GM23248 (cell line): ENCODE measurements around the gene RCC2. TPM values are rescaled to one million over a fixed set of nuclear protein-coding genes. Genes with fewer than 3 reads are reported as not detected.
"Not testable (repeated sequence)": the region's sequence is repeated elsewhere in the genome, so short reads cannot be mapped to it uniquely, and the experiment has no call there.

Experiments used
- DNase-seq: peaks from one replicate; pipeline ENCODE4 v3.0.0-alpha.2; 2015
- H2AFZ ChIP-seq: fragments of 200-600 bp; sonication (generic); 2 replicates; pipeline ENCODE4 v1.6.1; 2016; ENCODE audit warnings: antibody characterized with exemption
- H3F3A ChIP-seq: fragments of 200-600 bp; sonication (generic); 2 replicates; pipeline ENCODE4 v1.6.1; 2016; ENCODE audit warnings: mild to moderate bottlenecking, antibody characterized with exemption, mixed run types; ENCODE audit not compliant: insufficient read depth
- H3K27ac ChIP-seq: fragments of 200-600 bp; sonication (generic); 2 replicates; pipeline ENCODE4 v1.5.1; 2016; ENCODE audit warnings: mild to moderate bottlenecking
- H3K27me3 ChIP-seq: fragments of 200-600 bp; sonication (generic); replicated peaks from 2 replicates; pipeline ENCODE4 v1.6.1; 2016; ENCODE audit warnings: mild to moderate bottlenecking; ENCODE audit not compliant: insufficient read depth
- H3K36me3 ChIP-seq: fragments of 200-600 bp; sonication (generic); 2 replicates; pipeline ENCODE4 v1.6.1; 2016; ENCODE audit warnings: low read depth, mild to moderate bottlenecking
- H3K4me1 ChIP-seq: fragments of 200-600 bp; sonication (generic); 2 replicates; pipeline ENCODE4 v1.6.1; 2016; ENCODE audit warnings: mild to moderate bottlenecking; ENCODE audit not compliant: insufficient read depth
- H3K4me2 ChIP-seq: fragments of 200-600 bp; sonication (generic); one replicate; pipeline ENCODE4 v1.6.1; 2016; ENCODE audit warnings: mild to moderate bottlenecking; ENCODE audit not compliant: unreplicated experiment
- H3K4me3 ChIP-seq: fragments of 200-600 bp; sonication (generic); 2 replicates; pipeline ENCODE4 v1.5.1; 2016; ENCODE audit warnings: mild to moderate bottlenecking
- H3K79me2 ChIP-seq: fragments of 200-600 bp; sonication (generic); 2 replicates; pipeline ENCODE4 v1.6.1; 2016; ENCODE audit warnings: mild to moderate bottlenecking; ENCODE audit not compliant: insufficient read depth
- H3K9ac ChIP-seq: fragments of 200-600 bp; sonication (generic); 2 replicates; pipeline ENCODE4 v1.6.1; 2016; ENCODE audit warnings: mild to moderate bottlenecking
- H3K9me2 ChIP-seq: fragments of 200-600 bp; sonication (generic); 2 replicates; pipeline ENCODE4 v1.6.1; 2016; ENCODE audit warnings: mixed run types, mild to moderate bottlenecking, moderate library complexity; ENCODE audit not compliant: insufficient read depth
- H3K9me3 ChIP-seq: fragments of 200-600 bp; sonication (generic); one replicate; pipeline ENCODE4 v1.6.1; 2017; ENCODE audit warnings: low read depth
- H4K20me1 ChIP-seq: fragments of 200-600 bp; sonication (generic); 2 replicates; pipeline ENCODE4 v1.6.0; 2016; ENCODE audit not compliant: insufficient read depth
- EZH2 ChIP-seq: fragments of 200-600 bp; sonication (generic); IDR thresholded peaks from 2 replicates; pipeline ENCODE4 v1.6.1; 2018; ENCODE audit warnings: antibody characterized with exemption, mild to moderate bottlenecking; ENCODE audit not compliant: insufficient read depth, poor library complexity, severe bottlenecking
- EZH2phosphoT487 ChIP-seq: fragments of 200-600 bp; sonication (generic); IDR thresholded peaks from 2 replicates; pipeline ENCODE4 v1.6.1; 2018; ENCODE audit warnings: antibody characterized with exemption, moderate library complexity, mild to moderate bottlenecking, low read depth; ENCODE audit not compliant: insufficient read depth
- WGBS, 2 experiments: methylation state at CpG; one replicate each; pipeline ENCODE4 v1.1.6; 2015 to 2017; ENCODE audit warnings: low lambda C conversion rate in 2 of 2, low coverage in 1 of 2; ENCODE audit errors: missing lambda C conversion rate in 2 of 2; 5-methylcytosine and 5-hydroxymethylcytosine counted together
- in situ Hi-C: fragments of 300-500 bp; cut with MboI; formaldehyde crosslinking; loops from 2 replicates; pipeline ENCODE4 v1.15.0; 2020
- polyA plus RNA-seq: library from polyadenylated mRNA; unstranded; fragments of >200 nt; fragmentation: Nextera tagmentation; extraction: Ambion mirVana; gene quantifications from 2 replicates; pipeline ENCODE4 v1.2.1, GENCODE V29; 2016
- total RNA-seq: library from RNA; depleted of rRNA; stranded (reverse); fragments of >200 nt; shearing (Covaris generic); gene quantifications from 2 replicates; pipeline ENCODE4 v1.2.3, GENCODE V29; 2014

RCC2 gene
- total and polyA plus RNA-seq, 2 experiments from 2014 or later: 10.9 to 38.3 TPM

DNA sequence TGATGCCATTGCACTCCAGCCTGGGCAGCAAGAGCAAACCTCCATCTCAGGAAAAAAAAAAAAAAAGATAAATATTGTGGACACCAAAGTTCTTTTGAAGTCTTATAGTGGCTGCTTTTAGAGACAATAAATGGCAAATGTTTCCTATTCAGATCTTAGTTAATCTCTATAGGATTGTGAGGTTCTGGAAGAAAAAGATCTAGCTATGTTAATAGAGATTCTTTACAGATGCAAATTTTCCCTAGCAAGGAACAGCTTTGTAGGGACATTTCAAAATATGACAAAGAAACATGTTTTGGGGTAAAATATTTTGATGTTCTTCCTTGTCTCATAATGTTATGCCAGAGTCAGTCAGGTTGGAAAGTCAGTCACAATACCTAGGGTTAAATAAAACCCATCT is 24.5 kb upstream of the RCC2 start:
- Histone ChIP-seq H2AFZ (no peak overlapping the region), H3K27ac (no peak overlapping the region), H3K36me3 (no peaks in the 10 kb centered on the region), H3K9ac (no peak overlapping the region), H4K20me1 (no peaks in the 10 kb centered on the region), H3K4me2 (no peak overlapping the region), H3K4me3 (no peak overlapping the region), H3K9me3 (no peaks in the 10 kb centered on the region), H3K4me1 (no peaks in the 10 kb centered on the region), H3K9me2 (no peaks in the 10 kb centered on the region), H3F3A (no peaks in the 10 kb centered on the region), H3K27me3 (no peaks in the 10 kb centered on the region), H3K79me2 (no peaks in the 10 kb centered on the region)
- TF ChIP-seq EZH2phosphoT487 (no peak), EZH2 (no peak)
- DNase-seq: no peak
- in situ Hi-C loops: no loop called here

DNA sequence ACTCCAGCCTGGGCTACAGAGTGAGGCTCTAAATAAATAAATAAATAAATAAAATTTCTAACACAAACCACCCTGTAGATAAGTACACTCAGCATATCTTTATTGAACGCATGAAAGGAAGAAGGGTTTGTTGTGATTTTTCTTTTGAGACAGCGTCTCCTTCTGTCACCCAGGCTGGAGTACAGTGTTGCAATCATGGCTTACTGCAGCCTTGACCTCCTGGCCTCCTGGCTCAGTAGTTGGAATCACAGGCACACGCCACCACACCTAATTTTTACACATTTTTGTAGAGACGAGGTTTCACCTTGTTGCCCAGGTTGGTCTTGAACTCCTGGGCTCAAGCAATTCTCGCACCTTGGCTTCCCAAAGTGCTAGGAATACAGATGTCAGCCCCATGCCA is 23.2 kb upstream of the RCC2 start:
- no peaks in the 10 kb centered on the region for H4K20me1 ChIP-seq
- no peak for TF ChIP-seq EZH2phosphoT487
- TF ChIP-seq EZH2: no peak
- 57 to 59% methylated on average over 5 of the region's 5 CpGs for WGBS, 2 experiments
- H3K4me3 ChIP-seq: no peak overlapping the region
- in situ Hi-C loops: no loop called here
- H3K27me3 ChIP-seq: no peaks in the 10 kb centered on the region
- H3K9me3 ChIP-seq: no peaks in the 10 kb centered on the region
- H2AFZ ChIP-seq: no peak overlapping the region
- H3K36me3 ChIP-seq: no peaks in the 10 kb centered on the region
- no peaks in the 10 kb centered on the region for H3K9me2 ChIP-seq
- no peak overlapping the region for H3K4me2 ChIP-seq
- no peak overlapping the region for H3K27ac ChIP-seq
- no peaks in the 10 kb centered on the region for H3K79me2 ChIP-seq
- no peak overlapping the region for H3K9ac ChIP-seq
- no peaks in the 10 kb centered on the region for H3K4me1 ChIP-seq
- no peaks in the 10 kb centered on the region for H3F3A ChIP-seq
- no peak for DNase-seq

DNA sequence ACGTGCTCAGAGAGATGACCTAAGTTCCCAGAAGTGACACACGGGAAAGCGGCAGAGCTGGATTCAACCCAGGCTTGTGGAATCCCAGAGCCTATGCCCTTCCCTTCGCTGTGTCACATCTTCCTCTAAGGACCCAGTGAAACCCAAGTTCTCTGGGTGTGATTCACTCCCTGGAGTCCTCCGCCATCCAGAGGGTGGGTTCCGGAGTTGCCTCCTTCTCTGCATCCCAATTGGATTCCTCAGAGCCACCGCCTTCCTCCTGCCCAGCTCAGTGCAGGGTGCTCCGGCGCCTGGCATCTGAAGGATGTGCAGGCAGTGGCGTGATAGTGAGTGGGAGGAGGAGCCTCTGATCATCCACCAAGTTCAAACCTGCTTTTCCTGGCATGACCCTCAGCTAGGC is 20.7 kb upstream of the RCC2 start:
- H2AFZ ChIP-seq: no peak overlapping the region
- no peak for TF ChIP-seq EZH2
- TF ChIP-seq EZH2phosphoT487: no peak
- no peaks in the 10 kb centered on the region for H3K27me3 ChIP-seq
- no peak overlapping the region for H3K9ac ChIP-seq
- H3K4me3 ChIP-seq: no peak overlapping the region
- no peaks in the 10 kb centered on the region for H4K20me1 ChIP-seq
- no peaks in the 10 kb centered on the region for H3K9me3 ChIP-seq
- 69 to 79% methylated on average over 10 of the region's 10 CpGs for WGBS, 2 experiments
- no peaks in the 10 kb centered on the region for H3F3A ChIP-seq
- no peaks in the 10 kb centered on the region for H3K79me2 ChIP-seq
- no peak for DNase-seq
- in situ Hi-C loops: no loop called here
- no peaks in the 10 kb centered on the region for H3K4me1 ChIP-seq
- no peak overlapping the region for H3K27ac ChIP-seq
- no peak overlapping the region for H3K4me2 ChIP-seq
- H3K9me2 ChIP-seq: no peaks in the 10 kb centered on the region
- no peaks in the 10 kb centered on the region for H3K36me3 ChIP-seq

DNA sequence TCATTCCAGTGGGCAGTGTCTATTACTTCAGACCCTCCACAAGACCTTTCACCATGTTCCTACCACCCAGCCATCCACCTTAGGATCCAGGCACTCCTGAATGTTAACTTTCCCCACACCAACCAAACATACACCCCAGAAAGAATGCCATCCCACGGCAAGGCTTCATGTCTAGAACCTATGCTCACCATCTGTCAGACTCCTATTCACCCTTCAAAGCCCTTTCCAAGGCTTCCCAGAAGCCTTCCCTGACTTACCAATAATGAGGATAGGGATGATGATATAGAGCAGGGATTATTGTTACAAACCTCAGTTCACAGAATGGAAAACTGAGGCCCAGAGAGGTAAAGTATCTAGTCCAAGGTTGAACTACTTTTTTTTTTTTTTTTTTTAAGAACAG is 19.3 kb upstream of the RCC2 start:
- Histone ChIP-seq H3K27me3 (no peaks in the 10 kb centered on the region), H2AFZ (no peak overlapping the region), H3K4me3 (no peak overlapping the region), H3K9me3 (no peaks in the 10 kb centered on the region), H3K4me2 (no peak overlapping the region), H3F3A (no peaks in the 10 kb centered on the region), H3K36me3 (no peaks in the 10 kb centered on the region), H3K79me2 (no peaks in the 10 kb centered on the region), H3K27ac (no peak overlapping the region), H3K9me2 (no peaks in the 10 kb centered on the region), H3K9ac (no peak overlapping the region), H3K4me1 (no peaks in the 10 kb centered on the region), H4K20me1 (no peaks in the 10 kb centered on the region)
- WGBS, 2 experiments: 30 to 37% methylated on average over 1 of the region's 1 CpG
- no peak for DNase-seq
- TF ChIP-seq EZH2phosphoT487: no peak
- no peak for TF ChIP-seq EZH2
- in situ Hi-C loops: no loop called here

DNA sequence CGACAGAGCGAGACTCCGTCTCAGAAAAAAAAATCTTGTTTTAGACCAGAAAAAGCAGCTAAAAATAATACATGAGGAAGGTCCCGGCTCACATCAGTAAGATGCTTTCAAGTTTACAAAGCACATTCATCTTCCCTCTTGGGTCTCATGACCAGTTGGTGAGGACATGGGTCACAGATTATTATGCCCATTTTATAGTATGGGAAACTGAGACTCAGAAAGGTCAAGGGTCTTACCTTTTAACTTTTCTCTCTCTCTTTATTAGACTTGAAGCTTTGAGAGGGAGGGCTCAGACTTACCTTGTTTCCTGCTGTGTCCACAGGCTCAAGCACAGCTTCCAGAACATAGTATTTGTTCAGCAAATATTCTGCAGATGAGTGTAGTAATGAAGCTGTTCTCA is 13.2 kb upstream of the RCC2 start:
- Histone ChIP-seq H3K4me3 (no peak overlapping the region), H3K9me2 (no peaks in the 10 kb centered on the region)
- 94 to 95% methylated on average over 4 of the region's 4 CpGs for WGBS, 2 experiments

DNA sequence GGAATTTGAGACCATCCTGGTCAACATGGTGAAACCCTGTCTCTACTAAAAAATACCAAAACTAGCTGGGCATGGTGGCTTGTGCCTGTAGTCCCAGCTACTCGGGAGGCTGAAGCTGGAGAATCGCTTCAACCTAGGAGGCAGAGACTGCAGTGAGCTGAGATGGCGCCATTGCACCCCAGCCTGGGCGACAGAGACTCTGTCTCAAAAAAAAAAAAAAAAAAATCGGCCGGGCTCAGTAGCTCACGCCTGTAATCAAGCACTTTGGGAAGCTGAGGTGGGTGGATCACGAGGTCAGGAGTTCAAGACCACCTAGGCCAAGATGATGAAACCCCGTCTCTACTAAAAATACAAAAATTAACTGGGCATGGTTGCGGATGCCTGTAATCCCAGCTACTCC is 12.7 kb upstream of the RCC2 start:
- H2AFZ ChIP-seq, H3K4me1 ChIP-seq, H3K36me3 ChIP-seq, H3K4me2 ChIP-seq, in situ Hi-C loops, DNase-seq, H3K79me2 ChIP-seq, H3K9me3 ChIP-seq, H3F3A ChIP-seq, H4K20me1 ChIP-seq, H3K9me2 ChIP-seq, H3K27ac ChIP-seq, H3K9ac ChIP-seq, H3K4me3 ChIP-seq, H3K27me3 ChIP-seq: not testable (repeated sequence)
- 33 to 37% methylated on average over 10 of the region's 10 CpGs for WGBS, 2 experiments

More for the DNA sequence above, 13.2 kb upstream of the RCC2 start:
- Histone ChIP-seq H3K4me2 (no peak overlapping the region), H3K27me3 (no peaks in the 10 kb centered on the region), H3K27ac (no peak overlapping the region), H2AFZ (no peak overlapping the region), H4K20me1 (no peaks in the 10 kb centered on the region), H3K9me3 (no peaks in the 10 kb centered on the region), H3K36me3 (no peaks in the 10 kb centered on the region), H3K4me1 (no peaks in the 10 kb centered on the region), H3K9ac (no peak overlapping the region), H3F3A (no peaks in the 10 kb centered on the region), H3K79me2 (no peaks in the 10 kb centered on the region)
- in situ Hi-C loops: no loop called here
- TF ChIP-seq EZH2phosphoT487 (no peak), EZH2 (no peak)
- no peak for DNase-seq
